GM21786 (cell line): ENCODE data around the gene RSPO1.

ENCODE experiments used
- ATAC-seq: cut with Tn5 transposase; IDR thresholded peaks from one replicate; pipeline ENCODE4 v1.9.1; 2021; ENCODE audit not compliant: unreplicated experiment

RSPO1 gene

DNA sequence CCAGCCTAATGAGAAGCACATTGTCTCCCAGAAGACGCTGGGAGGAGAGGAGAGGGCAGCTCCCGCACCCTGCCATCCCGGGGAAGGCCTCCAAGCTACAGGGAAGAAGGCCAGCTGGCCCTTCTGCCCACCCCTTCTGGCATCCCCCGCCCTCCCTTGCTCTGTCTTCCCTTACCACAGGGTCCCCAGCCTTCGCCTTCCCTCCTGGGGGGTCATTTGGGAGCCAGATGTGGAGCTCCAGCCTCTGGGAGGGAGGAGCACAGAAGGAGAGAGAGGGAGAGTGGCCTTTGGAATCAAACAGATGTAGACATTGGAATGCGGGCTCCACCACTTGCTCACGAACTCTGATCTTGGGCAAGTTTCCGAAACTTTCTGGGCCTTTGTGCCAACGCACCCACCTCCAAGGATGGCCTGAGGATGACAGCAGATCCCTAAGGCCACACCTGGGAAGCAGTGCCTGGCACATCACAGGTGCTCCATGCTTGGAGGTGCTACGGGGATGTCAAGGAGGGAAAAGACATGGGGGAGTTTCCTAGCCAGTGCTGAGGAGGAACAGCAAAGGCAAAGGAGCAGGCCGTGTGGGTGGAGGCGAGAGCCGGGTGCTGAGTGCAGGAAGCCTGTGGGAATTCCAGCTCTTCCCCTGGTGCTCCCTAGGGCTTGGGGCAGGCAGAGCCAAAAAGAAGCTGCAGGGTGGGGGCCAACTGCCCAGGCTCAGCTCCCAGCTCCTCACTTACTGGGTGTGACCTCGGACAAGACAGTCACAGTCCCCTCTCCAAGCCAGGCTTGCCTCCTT lies 23.1 kb upstream of the RSPO1 start:
- ATAC-seq: no peak

DNA sequence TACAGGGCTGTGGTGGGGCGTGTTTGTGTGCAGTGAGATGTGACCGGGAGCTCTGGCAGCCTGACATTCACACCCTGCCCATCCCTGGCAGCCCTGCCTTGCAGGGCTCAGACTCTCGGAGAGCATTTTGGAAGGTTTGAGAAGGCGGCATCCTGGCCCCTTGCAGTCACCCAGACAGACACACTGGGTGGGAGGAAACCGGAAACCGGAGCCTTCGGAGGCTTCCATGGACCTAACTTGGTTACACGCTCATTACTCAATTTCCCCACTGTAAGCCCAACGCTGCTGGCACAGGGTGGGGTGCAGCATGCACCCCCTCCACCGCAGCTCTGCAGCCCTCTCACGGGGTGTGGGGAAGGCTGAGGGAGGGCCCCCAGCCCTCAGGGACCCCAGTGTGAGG lies 22.2 kb upstream of the RSPO1 start:
- no peak for ATAC-seq

DNA sequence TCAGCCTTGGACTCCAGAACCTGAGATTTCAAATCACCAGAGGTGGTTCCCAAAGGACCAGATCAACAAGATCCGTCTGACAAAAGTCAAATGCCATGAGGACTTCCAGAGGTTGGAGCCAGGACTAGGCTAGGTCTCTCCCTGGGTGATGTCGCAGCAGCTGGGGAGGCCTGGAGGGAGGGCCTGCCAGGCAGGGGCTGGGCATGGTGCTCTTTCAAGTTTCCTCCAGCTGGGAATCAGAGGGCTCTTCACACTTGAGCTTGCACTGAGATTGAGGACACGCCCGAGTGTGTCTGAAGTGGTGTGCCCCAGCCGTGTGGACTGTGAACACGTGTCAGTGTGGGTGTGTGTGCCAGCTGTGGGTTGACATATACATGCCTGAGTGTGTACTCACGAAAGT lies 21.3 kb upstream of the RSPO1 start:
- ATAC-seq: no peak

DNA sequence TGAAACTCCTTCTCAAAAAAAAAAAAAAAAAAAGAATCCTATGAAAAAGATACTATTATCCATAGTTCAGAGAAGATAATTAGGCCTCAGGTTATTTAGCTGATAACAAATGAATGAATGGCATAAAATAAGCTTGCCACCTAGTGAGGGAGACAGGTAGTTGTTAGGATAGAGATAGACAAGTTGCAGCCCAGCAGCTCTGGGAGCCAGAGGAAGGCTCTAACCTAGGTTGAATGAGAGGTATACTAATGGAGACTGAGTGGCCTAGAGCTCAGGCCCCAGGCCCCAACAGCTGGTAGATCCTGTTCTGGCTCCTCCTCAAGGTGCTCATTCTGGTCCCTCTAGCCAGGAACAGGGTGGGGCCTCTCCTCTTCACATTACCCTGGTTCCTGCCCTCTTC lies 20.6 kb upstream of the RSPO1 start:
- ATAC-seq: no peak

DNA sequence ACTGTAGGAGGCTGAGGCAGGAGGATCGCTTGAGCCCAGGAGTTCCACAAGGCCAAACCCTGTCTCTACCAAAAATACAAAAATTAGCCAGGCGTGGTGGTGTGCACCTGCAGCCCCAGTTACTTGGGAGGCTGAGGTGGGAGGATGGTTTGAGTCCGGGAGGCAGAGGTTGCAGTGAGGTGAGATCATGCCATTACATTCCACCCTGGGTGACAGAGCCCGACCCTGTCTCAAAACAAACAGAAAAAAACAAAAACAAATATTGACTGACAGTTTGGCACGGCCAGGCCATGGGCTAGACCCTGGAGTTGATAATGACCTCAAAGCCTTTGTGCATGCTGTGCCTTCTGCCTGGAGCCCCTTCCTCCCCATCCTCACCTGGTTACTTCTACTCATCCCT lies 19.2 kb upstream of the RSPO1 start:
- no peak for ATAC-seq

DNA sequence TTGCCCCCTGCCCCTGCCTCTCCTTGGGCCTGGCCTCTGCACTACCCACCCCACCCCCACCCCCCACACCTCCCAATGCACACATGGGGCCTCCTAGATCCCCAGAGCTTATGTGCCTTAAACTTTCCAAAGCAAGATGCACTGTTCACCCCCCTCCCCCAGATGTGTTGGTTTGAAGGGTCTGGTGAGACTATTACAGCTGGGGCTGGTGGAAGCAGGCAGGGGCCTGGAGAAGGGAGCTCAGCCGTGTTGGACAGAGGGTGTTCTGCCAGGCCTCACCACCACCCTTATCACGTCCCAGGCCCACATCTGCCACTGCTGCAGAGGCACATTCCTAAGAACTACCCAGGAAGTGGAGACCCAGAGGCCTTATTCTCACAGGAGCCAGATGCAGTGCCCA lies 18.3 kb upstream of the RSPO1 start:
- no peak for ATAC-seq

DNA sequence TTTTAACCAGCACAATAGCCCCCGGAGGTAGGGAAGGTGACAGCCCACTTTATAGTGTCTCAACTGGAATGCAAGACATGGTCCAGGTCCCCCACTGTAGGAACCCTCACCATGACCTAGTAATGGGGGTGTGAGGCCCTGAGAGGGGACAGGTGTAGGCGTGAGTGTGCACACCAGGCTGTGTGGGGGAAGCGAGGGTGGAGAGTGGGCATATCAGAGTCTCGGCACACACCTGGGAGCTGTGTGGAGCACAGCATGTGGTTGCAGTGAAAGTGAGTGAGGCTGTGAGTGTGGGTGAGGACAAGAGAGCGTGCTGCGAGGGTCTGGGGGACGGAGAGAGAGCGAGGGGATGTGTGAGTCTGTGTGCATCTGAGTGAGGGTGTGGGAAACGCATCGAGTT lies 17.1 kb upstream of the RSPO1 start:
- ATAC-seq: no peak

DNA sequence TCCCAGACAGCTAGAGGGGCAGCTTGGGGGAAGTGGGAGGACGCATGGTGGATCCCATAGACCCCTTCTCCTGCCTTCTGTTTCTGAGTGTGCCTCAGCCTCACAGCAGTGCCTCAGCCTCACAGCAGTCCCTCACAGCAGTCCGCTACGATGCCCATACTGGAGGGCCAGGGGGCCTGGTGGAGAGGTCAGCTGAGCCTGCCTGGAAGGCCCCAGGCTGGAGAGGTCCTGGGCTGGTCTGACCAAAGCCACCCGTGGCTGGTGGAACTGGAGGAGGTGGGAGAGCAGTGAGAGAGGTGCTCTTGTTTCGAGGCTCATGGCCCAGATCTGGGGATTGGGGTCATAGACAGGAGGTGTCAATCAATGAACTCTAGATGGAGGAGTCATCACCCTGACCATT lies 16.0 kb upstream of the RSPO1 start:
- no peak for ATAC-seq

DNA sequence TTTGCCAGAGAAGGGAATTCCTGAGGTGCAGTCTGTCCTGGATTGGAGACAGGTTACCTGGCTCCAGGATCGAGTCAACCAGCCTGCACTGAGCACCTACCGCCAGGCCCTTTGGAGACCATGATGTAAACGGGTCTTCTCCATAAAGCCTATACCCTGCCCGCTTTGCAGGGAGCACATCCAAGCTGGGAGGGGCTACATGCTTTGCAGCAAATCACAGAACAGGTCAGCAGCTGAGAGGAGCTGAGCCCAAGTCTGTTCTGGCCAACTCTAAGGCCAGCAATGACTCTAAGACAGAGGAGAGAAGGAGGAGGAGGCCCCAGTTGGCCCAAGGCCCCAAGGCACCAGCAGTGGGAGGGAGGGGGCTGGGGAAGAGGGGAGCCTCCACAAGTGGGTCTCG lies 15.5 kb upstream of the RSPO1 start:
- ATAC-seq: no peak

DNA sequence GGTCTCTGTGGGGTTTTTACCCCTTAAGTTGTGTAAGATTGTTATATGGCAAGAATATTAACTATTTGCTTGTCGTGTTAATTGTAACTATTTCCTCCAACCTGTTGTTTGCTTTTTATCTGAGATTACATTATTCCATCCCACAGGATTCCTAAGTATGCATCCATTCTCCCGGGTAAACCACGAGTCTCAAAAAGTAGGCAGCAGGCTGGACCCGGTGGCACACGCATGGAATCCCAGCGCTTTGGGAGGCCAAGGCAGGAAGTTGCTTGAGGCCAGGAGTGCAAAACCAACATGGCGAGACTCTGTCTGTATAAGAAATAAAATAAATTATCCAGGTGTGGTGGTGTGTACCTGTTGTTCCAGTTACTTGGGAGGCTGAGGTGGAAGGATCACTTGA lies 12.6 kb upstream of the RSPO1 start:
- no peak for ATAC-seq

DNA sequence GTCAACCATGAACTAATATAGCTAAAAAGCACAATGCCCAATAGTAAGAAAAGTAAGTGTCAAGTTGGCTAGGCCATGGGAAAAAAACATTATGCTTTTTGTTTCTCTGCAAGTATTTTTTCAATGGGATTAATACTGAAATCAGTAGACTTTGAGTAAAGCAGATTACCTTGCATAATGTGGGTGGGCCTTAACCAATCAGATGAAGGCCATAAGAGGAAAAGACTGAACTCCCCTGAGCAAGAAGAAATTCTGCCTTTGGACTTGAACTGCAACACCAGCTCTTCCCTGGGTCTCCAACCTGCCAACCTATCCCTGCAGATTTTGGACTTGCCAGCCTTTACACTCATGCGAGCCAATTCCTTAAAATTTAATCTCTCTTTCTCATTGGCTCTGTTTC lies 6.4 kb upstream of the RSPO1 start:
- no peak for ATAC-seq

DNA sequence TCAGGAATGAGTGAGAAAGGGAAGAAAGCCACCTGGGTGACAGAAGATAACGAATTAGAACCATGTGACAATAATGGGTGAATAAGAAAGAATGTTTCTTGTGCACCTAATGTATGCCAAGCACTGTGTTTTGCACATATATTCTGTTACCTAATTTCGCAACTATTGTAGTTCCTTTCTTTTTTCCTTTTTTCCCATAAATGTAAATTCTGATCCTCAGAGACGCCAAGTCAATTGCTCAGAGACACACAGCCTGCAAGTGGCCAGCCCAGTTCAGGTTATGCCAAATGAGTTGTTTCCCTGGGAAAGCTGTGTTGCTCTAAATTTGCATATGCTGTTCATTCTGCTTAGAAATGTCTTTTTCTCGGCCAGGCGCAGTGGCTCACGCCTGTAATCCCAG lies 1.7 kb upstream of the RSPO1 start:
- no peak for ATAC-seq

DNA sequence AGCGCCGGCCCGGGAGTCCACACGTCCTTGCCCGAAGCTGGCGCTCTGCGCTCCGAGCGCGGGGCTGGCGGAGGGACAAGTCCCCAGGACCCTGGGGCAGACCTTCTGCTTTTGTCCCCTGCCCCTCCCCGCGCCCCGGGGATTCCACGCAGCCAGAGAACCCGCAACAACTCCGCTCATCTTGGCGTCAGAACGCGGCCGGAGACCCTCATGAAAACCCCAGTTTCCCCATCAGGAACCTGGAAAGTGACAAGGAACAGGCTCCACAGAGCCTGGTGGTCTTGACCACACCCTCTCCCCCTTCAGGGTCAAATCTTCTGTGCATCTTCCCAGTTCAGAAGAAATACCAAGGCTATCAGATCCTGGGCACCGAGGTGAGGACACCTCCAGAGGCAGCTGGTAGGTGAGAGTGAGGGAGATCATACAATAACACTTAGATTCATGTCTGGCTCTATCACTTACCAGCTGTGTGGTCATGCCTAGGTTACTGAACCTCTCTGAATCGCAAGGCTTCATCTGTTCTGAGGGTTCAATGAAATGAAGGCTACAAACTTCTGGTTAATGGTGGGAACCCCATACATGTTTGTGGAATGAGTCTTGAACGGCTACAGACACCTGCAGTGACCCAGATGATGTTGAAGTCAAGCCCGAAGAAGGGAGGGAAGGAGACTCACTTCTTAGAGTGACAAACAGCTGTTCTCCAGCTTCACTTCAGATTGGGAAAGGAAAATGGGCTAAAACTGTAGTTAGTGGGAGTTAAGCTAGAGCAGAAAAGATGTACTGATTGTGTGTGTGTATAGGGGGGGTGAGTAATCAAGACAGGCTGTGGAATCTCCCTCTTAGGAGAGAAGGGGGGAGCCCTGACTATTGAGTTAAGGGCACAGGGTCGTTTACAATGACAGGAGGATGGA lies 555 bp upstream of the RSPO1 start:
- ATAC-seq: no peak

DNA sequence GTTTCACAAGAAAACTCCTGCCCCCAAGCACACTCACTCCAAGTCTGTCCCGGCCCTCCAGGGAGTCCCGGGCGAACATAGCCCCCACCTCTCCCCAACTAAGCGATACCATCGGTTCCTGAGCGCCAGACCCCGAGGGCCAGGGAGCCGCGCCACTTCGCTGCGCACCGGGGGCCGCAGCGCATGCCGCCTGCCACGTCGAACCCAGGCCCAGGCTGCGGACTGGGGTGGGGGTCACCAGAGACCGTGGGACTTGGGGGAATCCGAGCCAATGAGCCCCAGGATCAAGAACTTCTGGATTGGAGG lies 801 bp downstream of the RSPO1 start:
- ATAC-seq: no peak

DNA sequence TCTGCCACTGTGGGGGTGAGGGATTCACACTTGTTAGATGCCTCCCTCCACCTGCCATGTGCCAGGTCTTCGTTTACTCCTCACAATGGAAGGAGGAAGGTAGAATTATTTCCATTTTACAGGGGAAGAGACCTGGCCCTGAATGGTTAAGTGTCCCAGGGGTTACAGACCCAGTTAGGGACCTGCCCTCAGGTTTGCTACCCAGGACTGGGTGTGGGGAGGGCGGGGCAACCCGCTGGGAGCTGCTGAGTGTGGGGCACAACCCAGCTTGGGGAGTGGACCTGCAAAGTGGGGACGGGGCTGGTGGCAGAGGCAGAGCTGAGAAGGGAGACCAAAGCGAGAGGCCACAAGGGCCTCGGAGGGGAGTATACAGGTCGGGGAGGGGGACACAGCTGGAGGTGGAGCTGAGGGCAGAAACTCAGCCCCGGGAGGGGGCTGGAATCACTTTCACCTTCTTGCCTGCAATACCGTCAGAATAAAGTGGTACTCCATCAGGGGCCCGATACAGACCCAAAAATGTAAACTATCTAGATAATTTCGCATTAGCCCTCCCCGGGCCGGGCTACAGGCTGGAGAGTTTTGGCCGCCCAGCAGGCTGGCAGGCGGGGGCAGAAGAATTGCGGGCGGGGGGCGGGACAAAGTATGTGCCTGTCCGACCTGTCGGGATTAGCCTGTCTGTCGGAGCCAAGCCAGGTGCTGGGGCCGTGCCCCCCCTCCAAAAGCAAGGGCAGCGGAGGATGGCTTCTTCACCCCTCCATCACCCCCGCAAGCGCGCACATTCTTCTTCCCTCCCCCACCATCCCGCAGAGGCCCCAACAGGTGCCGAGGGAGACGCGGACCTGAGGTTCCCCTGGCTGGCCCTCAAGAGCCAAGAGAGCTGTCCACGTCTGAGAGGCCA lies 1.4 kb downstream of the RSPO1 start:
- ATAC-seq: no peak

DNA sequence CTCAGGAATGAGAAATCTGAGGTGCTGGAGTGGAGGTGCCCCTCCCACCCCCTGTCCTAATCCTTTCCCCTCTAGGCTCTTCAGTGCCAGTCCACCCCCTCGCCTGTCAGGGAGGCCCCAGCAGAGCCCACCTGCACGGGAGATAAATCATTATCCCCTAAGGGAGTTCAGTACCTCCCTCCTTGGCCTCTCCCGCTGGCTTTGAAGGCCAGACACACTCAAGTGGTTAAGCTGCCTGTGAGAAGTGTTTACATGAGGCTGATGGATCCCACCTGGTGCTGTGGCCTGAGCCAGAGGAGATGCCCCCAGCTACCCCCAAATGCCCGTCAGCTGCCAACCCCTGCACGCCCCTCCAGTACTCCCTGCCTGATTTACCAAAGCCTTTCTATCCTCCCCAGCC lies 3.7 kb downstream of the RSPO1 start:
- ATAC-seq: no peak

DNA sequence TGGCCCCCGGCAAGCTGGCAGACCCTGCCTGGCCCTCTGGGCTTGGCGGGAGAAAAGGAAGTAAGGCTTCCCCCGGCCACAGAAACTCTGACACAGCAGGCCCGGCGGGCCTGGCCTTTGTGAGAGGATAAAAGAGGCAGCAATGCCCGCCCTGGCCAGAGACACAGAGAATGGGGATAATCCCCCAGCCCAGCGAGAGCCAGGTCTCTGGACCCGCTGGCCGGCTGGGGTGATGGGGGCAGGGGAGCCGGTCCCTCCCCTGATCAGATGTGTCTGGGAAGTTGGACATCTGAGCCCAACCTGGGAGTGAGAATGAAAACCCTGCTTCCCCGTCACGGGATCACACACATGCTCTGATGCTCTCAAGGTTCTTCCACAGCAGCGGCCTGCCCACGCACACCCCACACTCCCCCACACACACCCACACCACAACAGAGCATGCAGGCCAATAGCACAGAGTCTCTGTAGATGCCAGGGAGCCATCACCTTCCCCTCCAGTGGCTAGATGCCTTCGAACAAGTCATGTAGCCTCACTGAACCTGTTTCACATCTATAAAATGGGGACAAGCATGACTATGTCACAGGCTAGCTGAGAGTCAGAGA lies 4.2 kb downstream of the RSPO1 start:
- no peak for ATAC-seq

DNA sequence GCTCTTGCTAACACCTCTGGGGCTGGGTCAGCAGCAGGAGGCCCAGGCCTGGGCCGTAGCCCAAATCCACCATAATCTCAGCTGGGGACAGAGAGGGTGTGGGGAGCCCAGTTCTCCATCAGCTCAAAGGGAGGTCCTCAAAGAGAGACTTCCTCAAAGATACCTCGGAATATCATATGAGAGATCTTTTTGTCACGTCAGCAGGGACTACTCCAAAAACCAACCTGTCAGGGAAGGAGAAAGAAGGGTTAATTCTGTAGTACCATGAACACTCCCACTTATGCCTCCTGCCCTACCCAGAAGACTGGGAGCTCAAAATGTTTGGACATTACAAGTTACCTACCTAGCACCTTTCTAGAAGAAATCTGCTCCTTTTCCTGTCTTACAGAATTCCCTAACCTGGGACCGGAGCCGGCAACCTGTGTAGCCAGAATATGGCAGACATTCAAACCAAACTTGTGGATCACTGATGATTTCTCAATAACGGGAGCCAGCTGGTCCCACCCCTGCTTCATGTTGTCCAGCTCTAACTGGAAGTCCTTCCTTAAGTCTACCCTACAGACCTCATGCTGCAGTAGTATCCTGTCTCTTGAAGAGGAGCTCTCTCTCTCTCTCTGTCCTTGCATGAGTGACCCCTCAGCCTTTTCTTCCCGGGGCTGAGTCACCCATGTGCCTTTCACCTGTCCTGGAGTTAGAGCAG lies 4.8 kb downstream of the RSPO1 start:
- no peak for ATAC-seq

DNA sequence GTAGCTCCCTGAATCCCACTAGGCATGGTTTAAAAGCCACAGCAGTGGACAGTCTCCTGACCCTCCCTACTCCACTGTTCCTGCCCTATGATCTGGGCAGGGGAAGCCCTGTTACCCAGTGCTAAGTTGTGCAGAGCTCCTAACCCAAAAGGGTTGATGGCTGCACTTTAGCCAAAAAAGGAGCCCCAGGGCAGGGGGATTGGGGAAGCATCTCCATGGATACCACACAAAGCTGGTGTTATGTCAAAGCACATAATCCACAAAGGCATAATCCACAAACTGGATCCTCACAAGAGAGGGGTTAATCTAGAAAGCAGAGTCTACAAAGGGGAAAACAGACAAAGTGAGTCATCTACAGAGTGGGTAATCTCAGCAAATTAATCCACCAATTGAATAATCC lies 5.7 kb downstream of the RSPO1 start:
- no peak for ATAC-seq

DNA sequence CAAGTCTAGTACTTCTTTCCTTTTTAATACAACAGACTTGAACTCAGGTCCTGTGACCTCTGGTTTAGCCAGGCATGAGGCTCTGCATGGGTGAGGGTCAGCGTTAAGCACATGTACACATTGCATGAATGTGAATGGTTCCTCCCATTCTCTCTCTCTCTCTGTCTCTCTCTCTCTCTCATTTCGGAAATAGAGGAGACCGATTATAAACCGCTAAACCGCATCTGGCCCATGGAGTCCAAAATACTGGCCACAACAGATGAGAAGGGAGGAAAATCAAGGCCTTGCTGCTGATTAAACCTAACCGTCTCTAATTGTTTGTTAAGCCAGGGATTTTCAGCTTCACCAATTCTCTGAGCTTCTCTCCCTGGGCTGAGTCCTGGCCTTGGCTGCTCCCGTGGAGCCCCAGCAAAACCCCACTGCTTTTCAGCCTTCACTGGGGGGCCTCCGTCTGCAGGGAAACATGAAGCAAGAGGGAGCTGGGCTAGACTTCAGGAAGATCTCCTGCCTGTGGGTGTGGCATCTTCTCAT lies 6.6 kb downstream of the RSPO1 start:
- ATAC-seq: no peak
